ENCODE measurements around the gene CDHR2.
"Not testable (repeated sequence)": the region's sequence is repeated elsewhere in the genome, so short reads cannot be mapped to it uniquely, and the experiment has no call there.

CDHR2 gene

DNA sequence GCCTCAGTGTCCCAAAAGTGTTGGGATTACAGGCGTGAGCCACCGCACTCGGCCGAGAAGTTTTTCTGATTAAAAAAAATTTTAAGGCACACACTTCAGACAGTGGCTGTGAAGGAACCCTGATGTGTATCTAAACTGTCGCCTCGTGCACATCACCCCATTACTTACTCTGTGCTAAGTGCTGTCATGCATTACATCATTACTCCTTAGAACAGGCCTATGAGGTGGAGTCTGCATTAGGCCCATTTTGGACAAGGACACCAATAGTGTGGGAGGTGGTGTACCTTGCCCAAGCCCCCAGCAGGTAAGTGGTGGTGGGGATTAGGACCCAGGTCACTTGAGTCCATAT, 3.8 kb upstream of the CDHR2 start:
- H3K4me3 ChIP-seq (ENCODE audit: low read depth, low read length) = no peak overlapping the region
- H3K4me1 ChIP-seq = peaks cover 10% of the 10 kb centered on the region
- no peaks in the 10 kb centered on the region for H3K27me3 ChIP-seq
- DNase-seq = no peak
- TF ChIP-seq, protein P1, sequence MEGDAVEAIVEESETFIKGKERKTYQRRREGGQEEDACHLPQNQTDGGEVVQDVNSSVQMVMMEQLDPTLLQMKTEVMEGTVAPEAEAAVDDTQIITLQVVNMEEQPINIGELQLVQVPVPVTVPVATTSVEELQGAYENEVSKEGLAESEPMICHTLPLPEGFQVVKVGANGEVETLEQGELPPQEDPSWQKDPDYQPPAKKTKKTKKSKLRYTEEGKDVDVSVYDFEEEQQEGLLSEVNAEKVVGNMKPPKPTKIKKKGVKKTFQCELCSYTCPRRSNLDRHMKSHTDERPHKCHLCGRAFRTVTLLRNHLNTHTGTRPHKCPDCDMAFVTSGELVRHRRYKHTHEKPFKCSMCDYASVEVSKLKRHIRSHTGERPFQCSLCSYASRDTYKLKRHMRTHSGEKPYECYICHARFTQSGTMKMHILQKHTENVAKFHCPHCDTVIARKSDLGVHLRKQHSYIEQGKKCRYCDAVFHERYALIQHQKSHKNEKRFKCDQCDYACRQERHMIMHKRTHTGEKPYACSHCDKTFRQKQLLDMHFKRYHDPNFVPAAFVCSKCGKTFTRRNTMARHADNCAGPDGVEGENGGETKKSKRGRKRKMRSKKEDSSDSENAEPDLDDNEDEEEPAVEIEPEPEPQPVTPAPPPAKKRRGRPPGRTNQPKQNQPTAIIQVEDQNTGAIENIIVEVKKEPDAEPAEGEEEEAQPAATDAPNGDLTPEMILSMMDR (IDR thresholded peaks at IDR 0.05; ENCODE audit: low read depth, low read length) = no peak
- no peaks in the 10 kb centered on the region for H3K9me3 ChIP-seq
- no peaks in the 10 kb centered on the region for H3K36me3 ChIP-seq

DNA sequence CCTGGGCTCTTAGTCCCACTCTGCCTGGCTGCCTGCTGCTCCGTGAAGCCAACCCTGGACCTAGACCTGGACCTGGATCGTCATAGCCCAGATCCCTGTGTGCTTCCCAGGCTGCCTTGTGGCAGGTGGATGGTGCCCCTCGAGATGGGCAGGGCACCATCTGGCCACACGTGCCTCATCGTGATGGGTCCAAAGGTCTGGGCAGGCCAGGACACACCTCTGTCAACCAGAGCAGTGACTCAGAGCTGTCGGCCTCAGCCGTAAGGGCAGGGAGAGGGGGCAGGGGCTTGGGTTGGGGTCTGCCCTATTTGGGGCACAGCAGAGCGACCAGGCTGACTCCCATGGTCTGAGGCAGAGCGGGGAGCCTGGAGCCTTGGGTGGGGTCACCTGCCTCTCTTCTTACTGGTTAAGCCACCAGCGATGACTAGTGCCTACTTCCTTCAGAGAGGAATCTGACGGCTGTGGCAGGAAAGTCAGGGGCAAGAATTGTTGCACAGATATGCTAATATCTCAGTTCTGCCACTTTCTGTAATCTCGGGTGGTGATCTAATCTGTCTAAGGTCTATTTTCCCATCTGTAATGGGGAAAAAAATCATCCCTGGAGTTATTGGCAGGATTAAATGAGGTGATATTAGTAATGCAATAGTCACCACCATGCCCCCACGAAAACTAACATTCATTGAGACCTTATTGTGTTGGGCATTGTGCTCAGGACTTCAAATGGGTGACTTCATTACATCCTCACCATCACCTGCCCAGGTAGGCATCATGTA, 3.2 kb upstream of the CDHR2 start:
- no peak overlapping the region for H3K4me3 ChIP-seq (ENCODE audit: low read depth, low read length)
- no peaks in the 10 kb centered on the region for H3K36me3 ChIP-seq
- TF ChIP-seq, protein P1 (IDR thresholded peaks at IDR 0.05; ENCODE audit: low read depth, low read length) = no peak
- no peak for DNase-seq
- H3K4me1 ChIP-seq = peaks cover 10% of the 10 kb centered on the region
- no peaks in the 10 kb centered on the region for H3K9me3 ChIP-seq
- no peaks in the 10 kb centered on the region for H3K27me3 ChIP-seq

DNA sequence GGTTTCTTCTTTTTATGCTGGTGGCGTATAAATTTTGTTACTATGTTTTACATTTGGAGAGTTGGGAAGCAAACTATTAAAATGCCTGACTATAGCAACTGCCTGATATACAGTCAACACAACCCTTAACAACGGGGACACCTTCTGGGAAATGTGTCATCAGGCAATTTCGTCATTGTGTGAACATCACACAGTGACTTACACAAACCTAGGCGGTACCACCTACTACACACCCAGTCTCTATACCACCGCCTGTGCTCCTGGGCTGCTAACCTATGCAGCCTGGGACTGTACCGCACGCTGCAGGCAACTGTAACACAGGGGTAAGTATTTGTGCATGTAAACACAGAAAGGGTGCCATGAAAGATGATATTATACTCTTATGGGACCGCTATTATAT, 1.3 kb upstream of the CDHR2 start:
- H3K4me3 ChIP-seq (ENCODE audit: low read depth, low read length) = no peak overlapping the region
- DNase-seq = no peak
- TF ChIP-seq, protein P1 (IDR thresholded peaks at IDR 0.05; ENCODE audit: low read depth, low read length) = no peak
- H3K27me3 ChIP-seq = no peaks in the 10 kb centered on the region
- no peaks in the 10 kb centered on the region for H3K36me3 ChIP-seq
- H3K4me1 ChIP-seq = no peaks in the 10 kb centered on the region
- H3K9me3 ChIP-seq = no peaks in the 10 kb centered on the region

DNA sequence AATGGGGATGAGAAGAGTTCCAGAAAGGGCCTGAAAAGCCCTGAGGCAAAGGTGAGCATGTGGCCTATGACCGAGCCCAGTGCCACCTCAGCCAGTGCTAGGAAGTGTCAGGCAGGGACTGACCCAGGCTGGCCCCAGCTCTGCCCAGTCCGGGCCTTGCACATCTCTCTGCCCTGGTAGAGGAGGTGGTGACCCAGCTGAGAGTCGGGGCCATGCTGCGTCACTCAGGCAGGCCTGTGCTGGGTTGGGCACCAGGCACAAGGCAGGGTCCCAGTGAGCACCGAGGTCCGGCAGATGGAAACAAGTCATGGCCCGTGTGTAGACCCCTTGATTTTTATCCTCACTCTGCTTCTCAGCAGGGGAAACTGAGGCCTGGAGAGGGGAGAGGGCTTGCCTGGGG, 729 bp downstream of the CDHR2 start:
- DNase-seq = no peak
- TF ChIP-seq, protein P1 (IDR thresholded peaks at IDR 0.05; ENCODE audit: low read depth, low read length) = no peak
- no peaks in the 10 kb centered on the region for H3K36me3 ChIP-seq
- no peaks in the 10 kb centered on the region; the same call in 1 of the 2 replicates for H3K4me1 ChIP-seq
- no peaks in the 10 kb centered on the region for H3K9me3 ChIP-seq
- H3K4me3 ChIP-seq (ENCODE audit: low read depth, low read length) = no peak overlapping the region
- H3K27me3 ChIP-seq = no peaks in the 10 kb centered on the region

DNA sequence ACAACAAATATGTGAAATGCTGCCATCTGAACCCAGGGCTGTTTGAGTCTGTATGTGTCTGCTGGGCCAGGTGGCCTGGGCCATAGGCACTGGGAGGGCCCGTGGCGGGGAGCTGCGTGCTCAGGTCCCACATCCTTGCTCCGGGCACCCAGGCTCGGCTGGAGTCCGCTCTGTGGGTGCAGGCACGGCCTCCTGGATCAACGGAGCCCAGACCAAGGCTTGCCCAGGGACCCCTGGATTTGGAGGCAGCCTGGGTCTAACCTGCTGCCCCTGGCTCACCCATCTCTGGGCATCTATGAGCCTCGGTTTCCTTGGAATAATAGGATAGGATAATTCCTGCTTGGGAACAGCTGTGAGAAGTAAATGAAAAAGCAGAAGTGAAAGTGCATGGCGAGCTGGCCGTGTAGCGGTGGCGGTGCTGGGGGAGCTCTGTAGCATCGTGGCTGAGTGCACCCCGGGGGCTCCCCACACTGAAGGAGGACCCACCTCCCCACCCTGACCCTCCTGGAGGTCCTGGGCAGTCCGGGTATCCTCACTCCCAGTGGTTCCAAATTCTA, 1.2 kb downstream of the CDHR2 start:
- no peaks in the 10 kb centered on the region for H3K9me3 ChIP-seq
- no peaks in the 10 kb centered on the region; the same call in 1 of the 2 replicates for H3K4me1 ChIP-seq
- no peaks in the 10 kb centered on the region for H3K36me3 ChIP-seq
- TF ChIP-seq, protein P1 (IDR thresholded peaks at IDR 0.05; ENCODE audit: low read depth, low read length) = no peak
- no peaks in the 10 kb centered on the region for H3K27me3 ChIP-seq
- DNase-seq = no peak
- no peak overlapping the region for H3K4me3 ChIP-seq (ENCODE audit: low read depth, low read length)

DNA sequence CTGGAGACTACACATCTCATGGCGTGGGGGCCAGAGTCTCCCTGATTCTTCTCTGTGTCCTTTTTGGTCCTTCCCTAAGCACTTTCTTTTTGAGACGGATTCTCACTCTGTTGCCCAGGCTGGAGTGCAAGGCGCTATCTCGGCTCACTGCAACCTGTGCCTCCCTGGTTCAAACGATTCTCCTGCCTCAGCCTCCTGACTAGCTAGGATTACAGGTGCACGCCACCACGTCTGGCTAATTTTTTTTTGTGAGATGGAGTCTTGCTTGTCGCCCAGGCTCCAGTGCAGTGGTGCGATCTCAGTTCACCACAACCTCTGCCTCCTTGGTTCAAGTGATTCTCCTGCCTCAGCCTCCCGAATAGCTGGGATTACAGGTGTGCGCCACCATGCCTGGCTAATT, 1.8 kb downstream of the CDHR2 start:
- not testable (repeated sequence) for H3K36me3 ChIP-seq; DNase-seq; H3K27me3 ChIP-seq; H3K4me3 ChIP-seq (ENCODE audit: low read depth, low read length); H3K4me1 ChIP-seq; H3K9me3 ChIP-seq

All from BE2C (cell line).